PC-9 (cell line): ENCODE measurements around the gene TRUB2. TPM values are rescaled to one million over a fixed set of nuclear protein-coding genes. Genes with fewer than 3 reads are reported as not detected.

Source experiments
- BruUV-seq: library from RNA; stranded (reverse); fragments of 400-500 nt; replicated peaks from 2 replicates; lab custom pipeline; 2021; lab: Mats Ljungman, UMichigan
- CTCF ChIA-PET: fragments of 300-600 bp; sonication (Branson Sonifier 250); formaldehyde crosslinking; loops from one replicate; lab custom pipeline; 2022; ENCODE audit warnings: antibody characterized with exemption; lab: Charles Lee
- POLR2A ChIA-PET: fragments of 300-600 bp; sonication (Branson Sonifier 250); formaldehyde crosslinking; loops from one replicate; lab custom pipeline; 2022; ENCODE audit warnings: antibody characterized with exemption; ENCODE audit not compliant: unreplicated experiment; lab: Charles Lee
- DNase-seq, 2 experiments: peaks; one replicate each; pipeline versions ENCODE4 v3.0.0 to v3.0.0-alpha.2; 2015 to 2022; ENCODE audit warnings: mixed read lengths in 1 of 2
- H2AFZ ChIP-seq: fragments of 200-600 bp; sonication (generic); 2 replicates; pipeline ENCODE4 v1.8.1; 2017; ENCODE audit warnings: antibody characterized with exemption
- H3F3A ChIP-seq: fragments of 200-600 bp; sonication (generic); 2 replicates; pipeline ENCODE4 v1.8.1; 2017; ENCODE audit warnings: antibody characterized with exemption, mild to moderate bottlenecking, low read depth; ENCODE audit not compliant: insufficient read depth
- H3K27ac ChIP-seq: fragments of 200-600 bp; sonication (generic); 2 replicates; pipeline ENCODE4 v1.6.1; 2016; ENCODE audit warnings: mixed run types
- H3K27me3 ChIP-seq: fragments of 200-600 bp; sonication (generic); 2 replicates; pipeline ENCODE4 v1.6.1; 2016; ENCODE audit warnings: low read depth, mixed run types; ENCODE audit not compliant: insufficient read depth
- H3K36me3 ChIP-seq: fragments of 200-600 bp; sonication (generic); 2 replicates; pipeline ENCODE4 v1.6.1; 2016; ENCODE audit warnings: low read depth, mixed run types
- H3K4me1 ChIP-seq: fragments of 200-600 bp; sonication (generic); replicated peaks from 2 replicates; pipeline ENCODE4 v1.6.1; 2016; ENCODE audit warnings: mixed run types; ENCODE audit not compliant: insufficient read depth
- H3K4me2 ChIP-seq: fragments of 200-600 bp; sonication (generic); 2 replicates; pipeline ENCODE4 v1.6.1; 2017; ENCODE audit warnings: mixed run types
- H3K4me3 ChIP-seq: fragments of 200-600 bp; sonication (generic); 2 replicates; pipeline ENCODE4 v1.6.1; 2016; ENCODE audit warnings: mixed run types
- H3K79me2 ChIP-seq: fragments of 200-600 bp; sonication (generic); 2 replicates; pipeline ENCODE4 v1.6.1; 2017; ENCODE audit warnings: low read depth, mixed run types
- H3K9me2 ChIP-seq: fragments of 200-600 bp; sonication (generic); 2 replicates; pipeline ENCODE4 v1.8.1; 2017; ENCODE audit warnings: mild to moderate bottlenecking; ENCODE audit not compliant: insufficient read depth
- H3K9me3 ChIP-seq: fragments of 200-600 bp; sonication (generic); 2 replicates; pipeline ENCODE4 v1.8.1; 2016; ENCODE audit warnings: low read depth; ENCODE audit not compliant: insufficient read depth
- H4K20me1 ChIP-seq: fragments of 200-600 bp; sonication (generic); 2 replicates; pipeline ENCODE4 v1.8.1; 2017; ENCODE audit not compliant: insufficient read depth
- EZH2 ChIP-seq: fragments of 200-600 bp; sonication (generic); IDR thresholded peaks from 2 replicates; pipeline ENCODE4 v1.8.0; 2017; ENCODE audit warnings: antibody characterized with exemption, low read depth
- intact Hi-C: fragments of 100-400 bp; cut with micrococcal nuclease; formaldehyde crosslinking; loops from one replicate; pipeline ENCODE4 v1.10.0; 2022; ENCODE audit not compliant: unreplicated experiment
- total RNA-seq: library from RNA; stranded (reverse); gene quantifications from 2 replicates; pipeline ENCODE4 v1.2.3, GENCODE V29; 2021
- TF ChIP-seq, protein P1 (sequence below): fragments of 200-600 bp; sonication (generic); conservative IDR thresholded peaks from 2 replicates; pipeline ENCODE4 v1.6.1; 2017; ENCODE audit warnings: mixed run types, antibody characterized with exemption, mild to moderate bottlenecking, moderate library complexity

TRUB2 gene
- total RNA-seq, 1 experiment from 2014 or later: 62.1 TPM

GRCh38 chr9:128358861-128359260 lies 36.6 kb upstream of the TRUB2 start:
- H3K4me3 ChIP-seq: no peak overlapping the region
- no peaks in the 10 kb centered on the region for H4K20me1 ChIP-seq
- BruUV-seq: no TSS peak
- H2AFZ ChIP-seq: no peak overlapping the region
- H3K9me2 ChIP-seq: no peaks in the 10 kb centered on the region
- intact Hi-C loops: no loop called here
- POLR2A ChIA-PET: no interaction called here
- no peaks in the 10 kb centered on the region for H3K79me2 ChIP-seq
- TF ChIP-seq EZH2: no peak
- H3K4me1 ChIP-seq: peaks cover 12% of the 10 kb centered on the region
- H3K27ac ChIP-seq: no peak overlapping the region
- CTCF ChIA-PET: no interaction called here
- no peak for DNase-seq
- no peak overlapping the region for H3K4me2 ChIP-seq
- no peaks in the 10 kb centered on the region for H3K27me3 ChIP-seq
- no peaks in the 10 kb centered on the region for H3K9me3 ChIP-seq
- peaks cover 14% of the 10 kb centered on the region for H3F3A ChIP-seq
- H3K36me3 ChIP-seq: no peaks in the 10 kb centered on the region

DNA sequence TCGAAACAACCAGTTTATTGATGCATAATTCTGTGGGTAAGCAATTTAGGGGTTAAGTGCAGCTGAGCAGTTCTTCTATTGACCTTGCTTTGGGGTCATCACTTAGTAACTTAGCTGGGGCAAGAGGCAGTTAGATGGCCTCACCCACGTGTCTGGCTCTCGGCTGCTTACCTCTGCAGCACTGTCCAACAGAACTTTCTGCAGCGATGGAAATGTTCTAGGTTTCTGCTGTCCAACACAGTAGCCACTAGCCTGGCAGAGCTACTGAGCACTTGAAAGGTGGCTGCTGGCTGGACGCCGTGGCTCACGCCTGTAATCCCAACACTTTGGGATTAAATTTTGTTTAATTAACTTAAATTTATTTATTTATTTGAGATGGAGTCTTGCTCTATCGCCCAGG lies 35.8 kb upstream of the TRUB2 start:
- H3K36me3 ChIP-seq: no peaks in the 10 kb centered on the region
- CTCF ChIA-PET: no interaction called here
- intact Hi-C loops: no loop called here
- H3F3A ChIP-seq: peaks cover 14% of the 10 kb centered on the region
- TF ChIP-seq, protein P1, sequence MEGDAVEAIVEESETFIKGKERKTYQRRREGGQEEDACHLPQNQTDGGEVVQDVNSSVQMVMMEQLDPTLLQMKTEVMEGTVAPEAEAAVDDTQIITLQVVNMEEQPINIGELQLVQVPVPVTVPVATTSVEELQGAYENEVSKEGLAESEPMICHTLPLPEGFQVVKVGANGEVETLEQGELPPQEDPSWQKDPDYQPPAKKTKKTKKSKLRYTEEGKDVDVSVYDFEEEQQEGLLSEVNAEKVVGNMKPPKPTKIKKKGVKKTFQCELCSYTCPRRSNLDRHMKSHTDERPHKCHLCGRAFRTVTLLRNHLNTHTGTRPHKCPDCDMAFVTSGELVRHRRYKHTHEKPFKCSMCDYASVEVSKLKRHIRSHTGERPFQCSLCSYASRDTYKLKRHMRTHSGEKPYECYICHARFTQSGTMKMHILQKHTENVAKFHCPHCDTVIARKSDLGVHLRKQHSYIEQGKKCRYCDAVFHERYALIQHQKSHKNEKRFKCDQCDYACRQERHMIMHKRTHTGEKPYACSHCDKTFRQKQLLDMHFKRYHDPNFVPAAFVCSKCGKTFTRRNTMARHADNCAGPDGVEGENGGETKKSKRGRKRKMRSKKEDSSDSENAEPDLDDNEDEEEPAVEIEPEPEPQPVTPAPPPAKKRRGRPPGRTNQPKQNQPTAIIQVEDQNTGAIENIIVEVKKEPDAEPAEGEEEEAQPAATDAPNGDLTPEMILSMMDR: no peak
- no peak for TF ChIP-seq EZH2
- POLR2A ChIA-PET: no interaction called here
- H3K27ac ChIP-seq: no peak overlapping the region
- no peaks in the 10 kb centered on the region for H3K27me3 ChIP-seq
- BruUV-seq: no TSS peak
- no peak overlapping the region for H2AFZ ChIP-seq
- no peaks in the 10 kb centered on the region for H3K9me2 ChIP-seq
- H3K9me3 ChIP-seq: no peaks in the 10 kb centered on the region
- DNase-seq: no peak
- H3K4me2 ChIP-seq: no peak overlapping the region
- H3K4me3 ChIP-seq: no peak overlapping the region
- no peaks in the 10 kb centered on the region for H4K20me1 ChIP-seq
- no peaks in the 10 kb centered on the region for H3K79me2 ChIP-seq
- H3K4me1 ChIP-seq: peaks cover 12% of the 10 kb centered on the region

- intact Hi-C loops: no loop called here
- no peak overlapping the region for H3K4me2 ChIP-seq
- no TSS peak for BruUV-seq
- no peaks in the 10 kb centered on the region for H3K36me3 ChIP-seq
- TF ChIP-seq EZH2: no peak
- TF ChIP-seq, protein P1: no peak
- H3K9me3 ChIP-seq: no peaks in the 10 kb centered on the region
- no peaks in the 10 kb centered on the region for H4K20me1 ChIP-seq
- no peaks in the 10 kb centered on the region for H3K4me1 ChIP-seq
- H3K27me3 ChIP-seq: no peaks in the 10 kb centered on the region
- H3F3A ChIP-seq: no peaks in the 10 kb centered on the region; the same call in 1 of the 2 replicates
- H2AFZ ChIP-seq: no peak overlapping the region
- H3K79me2 ChIP-seq: no peaks in the 10 kb centered on the region
- no peak for DNase-seq
- no peaks in the 10 kb centered on the region for H3K9me2 ChIP-seq
- ChIA-PET POLR2A (interaction anchor here (0.6 kb wide), 1 partner anchor 60 kb away, joined by 14 read pairs; no protein-coding TSS in a partner anchor), CTCF (interaction anchor here (0.6 to 0.7 kb wide), 2 partner anchors 156 to 259 kb away, joined by 4 to 6 read pairs; no protein-coding TSS in a partner anchor)
- H3K27ac ChIP-seq: no peak overlapping the region
- H3K4me3 ChIP-seq: no peak overlapping the region
These were observed 33.2 kb upstream of the TRUB2 start for GRCh38 chr9:128355451-128355850.

GRCh38 chr9:128349772-128350171 lies 27.5 kb upstream of the TRUB2 start:
- CTCF ChIA-PET: no interaction called here
- no peak for TF ChIP-seq EZH2
- BruUV-seq: no TSS peak
- H3K4me2 ChIP-seq: no peak overlapping the region
- no peaks in the 10 kb centered on the region for H3K4me1 ChIP-seq
- H3K4me3 ChIP-seq: no peak overlapping the region
- no peaks in the 10 kb centered on the region for H3K9me2 ChIP-seq
- H2AFZ ChIP-seq: no peak overlapping the region
- H3F3A ChIP-seq: no peaks in the 10 kb centered on the region
- intact Hi-C loops: no loop called here
- H3K9me3 ChIP-seq: no peaks in the 10 kb centered on the region
- DNase-seq: no peak
- no peaks in the 10 kb centered on the region for H3K79me2 ChIP-seq
- H3K36me3 ChIP-seq: 0 out of 2 replicates have a peak, but pooled peaks cover 7% of the 10 kb centered on the region
- no peaks in the 10 kb centered on the region for H4K20me1 ChIP-seq
- H3K27me3 ChIP-seq: no peaks in the 10 kb centered on the region
- POLR2A ChIA-PET: no interaction called here
- no peak overlapping the region for H3K27ac ChIP-seq
